ENCODE results near the gene OLFM1. TPM values are rescaled to one million over a fixed set of nuclear protein-coding genes. Genes with fewer than 3 reads are reported as not detected.
"Not testable (repeated sequence)": the region's sequence is repeated elsewhere in the genome, so short reads cannot be mapped to it uniquely, and the experiment has no call there.

The OLFM1 gene
- total RNA-seq, 4 donors from 2014 or later: 0.64 to 17.5 (median 10.9) TPM

DNA sequence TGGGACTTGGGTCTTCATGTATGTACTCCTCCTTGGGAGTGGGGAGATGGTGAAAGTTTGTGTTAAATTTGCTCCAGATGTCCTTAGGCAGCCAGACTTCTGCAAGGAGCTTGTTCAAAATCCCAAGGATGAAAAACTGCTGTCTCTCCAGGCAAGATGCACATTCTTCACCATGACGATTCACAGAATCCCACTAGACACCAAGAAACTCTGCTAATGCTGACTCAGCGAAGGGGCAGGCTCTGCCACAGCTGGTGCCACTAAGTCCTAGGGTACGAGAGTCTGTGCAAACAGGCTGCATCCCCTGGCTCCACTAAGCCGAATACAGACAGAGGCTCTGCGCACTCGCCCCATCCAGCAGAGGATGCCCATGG, 71.1 kb downstream of the OLFM1 start:
- H3K27ac ChIP-seq: no peak overlapping the region
- WGBS, 2 donors: 100% methylated on average over 2 of the region's 6 CpGs; no CpG with 5 or more reads in 1 of the 2 donors
- H3K27me3 ChIP-seq: peaks cover 0 to 60% (median 0%) of the 10 kb centered on the region in 4 donors
- TF ChIP-seq POLR2A (IDR thresholded peaks at IDR 0.05): no peak
- TF ChIP-seq, protein P1, sequence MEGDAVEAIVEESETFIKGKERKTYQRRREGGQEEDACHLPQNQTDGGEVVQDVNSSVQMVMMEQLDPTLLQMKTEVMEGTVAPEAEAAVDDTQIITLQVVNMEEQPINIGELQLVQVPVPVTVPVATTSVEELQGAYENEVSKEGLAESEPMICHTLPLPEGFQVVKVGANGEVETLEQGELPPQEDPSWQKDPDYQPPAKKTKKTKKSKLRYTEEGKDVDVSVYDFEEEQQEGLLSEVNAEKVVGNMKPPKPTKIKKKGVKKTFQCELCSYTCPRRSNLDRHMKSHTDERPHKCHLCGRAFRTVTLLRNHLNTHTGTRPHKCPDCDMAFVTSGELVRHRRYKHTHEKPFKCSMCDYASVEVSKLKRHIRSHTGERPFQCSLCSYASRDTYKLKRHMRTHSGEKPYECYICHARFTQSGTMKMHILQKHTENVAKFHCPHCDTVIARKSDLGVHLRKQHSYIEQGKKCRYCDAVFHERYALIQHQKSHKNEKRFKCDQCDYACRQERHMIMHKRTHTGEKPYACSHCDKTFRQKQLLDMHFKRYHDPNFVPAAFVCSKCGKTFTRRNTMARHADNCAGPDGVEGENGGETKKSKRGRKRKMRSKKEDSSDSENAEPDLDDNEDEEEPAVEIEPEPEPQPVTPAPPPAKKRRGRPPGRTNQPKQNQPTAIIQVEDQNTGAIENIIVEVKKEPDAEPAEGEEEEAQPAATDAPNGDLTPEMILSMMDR (IDR thresholded peaks at IDR 0.05): no peak
- H3K4me1 ChIP-seq: no peaks in the 10 kb centered on the region
- H3K4me3 ChIP-seq: no peak overlapping the region
- intact Hi-C loops (cut with DNase I): no loop called here
- H3K9me3 ChIP-seq: no peaks in the 10 kb centered on the region
- DNase-seq: no peak
- no peaks in the 10 kb centered on the region for H3K36me3 ChIP-seq

DNA sequence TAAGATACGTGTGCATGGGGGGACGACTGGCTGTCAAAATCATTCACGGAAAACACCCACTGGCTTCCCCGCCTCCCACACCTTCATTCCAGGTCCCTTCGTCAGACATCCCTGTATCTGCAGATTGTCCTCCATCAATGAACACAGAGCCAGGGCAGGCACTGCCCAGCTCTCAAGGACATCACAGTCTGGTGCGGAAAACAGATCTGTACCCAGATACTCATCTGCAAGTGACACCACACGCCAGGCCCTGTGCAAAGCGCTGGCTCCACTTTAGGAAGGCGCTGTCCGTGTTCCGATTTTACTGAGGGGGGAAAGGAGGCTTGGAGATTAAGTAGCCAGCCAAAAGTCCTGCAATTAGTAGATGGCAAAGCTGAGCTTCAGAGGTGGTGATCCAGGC, 72.3 kb downstream of the OLFM1 start:
- Histone ChIP-seq H3K27me3 (peaks cover 0 to 64% (median 0%) of the 10 kb centered on the region in 4 donors), H3K4me3 (no peak overlapping the region), H3K27ac (no peak overlapping the region), H3K36me3 (no peaks in the 10 kb centered on the region), H3K9me3 (no peaks in the 10 kb centered on the region), H3K4me1 (no peaks in the 10 kb centered on the region)
- WGBS, 2 donors: 76 to 80% methylated on average over 6 to 9 of the region's 11 CpGs
- intact Hi-C loops (cut with DNase I): no loop called here
- TF ChIP-seq POLR2A (IDR thresholded peaks at IDR 0.05): no peak
- no peak for DNase-seq

DNA sequence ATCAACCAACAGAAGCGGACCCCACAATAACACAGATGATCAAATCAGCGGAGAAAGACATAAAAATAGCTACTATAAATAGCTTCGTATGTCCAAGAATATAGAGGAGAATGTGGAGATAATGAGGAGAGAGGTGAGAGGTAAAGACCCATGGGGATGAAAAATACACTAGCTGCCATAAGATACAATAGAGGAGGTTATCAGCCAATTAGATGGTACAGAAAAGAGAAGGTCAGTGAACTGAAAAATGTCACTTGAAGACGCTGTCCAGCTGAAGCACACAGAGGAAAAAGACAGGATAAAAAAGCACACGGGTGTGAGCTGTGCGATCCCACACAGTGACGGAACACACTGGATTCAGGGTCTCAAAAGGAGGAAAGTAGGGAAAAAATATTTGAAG, 73.4 kb downstream of the OLFM1 start:
- H3K36me3 ChIP-seq: no peaks in the 10 kb centered on the region
- H3K27me3 ChIP-seq: peaks cover 0 to 64% (median 0%) of the 10 kb centered on the region in 4 donors
- H3K27ac ChIP-seq: no peak overlapping the region
- no peaks in the 10 kb centered on the region for H3K4me1 ChIP-seq
- 76 to 78% methylated on average over 7 of the region's 7 CpGs for WGBS, 2 donors
- no peaks in the 10 kb centered on the region for H3K9me3 ChIP-seq
- no peak for DNase-seq
- no peak overlapping the region for H3K4me3 ChIP-seq
- TF ChIP-seq POLR2A (IDR thresholded peaks at IDR 0.05): no peak
- TF ChIP-seq, protein P1 (IDR thresholded peaks at IDR 0.05): no peak
- intact Hi-C loops (cut with DNase I): no loop called here

DNA sequence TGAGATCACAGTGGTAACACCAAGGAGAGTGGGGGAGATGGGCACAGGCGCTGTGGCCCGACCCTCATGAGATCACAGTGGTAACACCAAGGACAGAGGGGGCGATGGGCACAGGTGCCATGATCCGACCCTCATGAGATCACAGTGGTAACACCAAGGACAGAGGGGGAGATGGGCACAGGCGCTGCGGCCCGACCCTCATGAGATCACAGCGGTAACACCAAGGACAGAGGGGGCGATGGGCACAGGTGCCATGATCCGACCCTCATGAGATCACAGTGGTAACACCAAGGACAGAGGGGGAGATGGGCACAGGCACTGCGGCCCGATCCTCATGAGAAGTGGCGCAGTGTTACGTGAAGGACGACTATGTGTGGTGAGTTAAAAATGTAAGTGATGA, 75.1 kb downstream of the OLFM1 start:
- H3K36me3 ChIP-seq; intact Hi-C loops (cut with DNase I); H3K4me3 ChIP-seq; H3K9me3 ChIP-seq; H3K27ac ChIP-seq; DNase-seq; H3K4me1 ChIP-seq: not testable (repeated sequence)
- 82 to 83% methylated on average over 11 to 15 of the region's 15 CpGs for WGBS, 2 donors
- H3K27me3 ChIP-seq: peaks cover 0 to 73% (median 0%) of the 10 kb centered on the region in 4 donors

DNA sequence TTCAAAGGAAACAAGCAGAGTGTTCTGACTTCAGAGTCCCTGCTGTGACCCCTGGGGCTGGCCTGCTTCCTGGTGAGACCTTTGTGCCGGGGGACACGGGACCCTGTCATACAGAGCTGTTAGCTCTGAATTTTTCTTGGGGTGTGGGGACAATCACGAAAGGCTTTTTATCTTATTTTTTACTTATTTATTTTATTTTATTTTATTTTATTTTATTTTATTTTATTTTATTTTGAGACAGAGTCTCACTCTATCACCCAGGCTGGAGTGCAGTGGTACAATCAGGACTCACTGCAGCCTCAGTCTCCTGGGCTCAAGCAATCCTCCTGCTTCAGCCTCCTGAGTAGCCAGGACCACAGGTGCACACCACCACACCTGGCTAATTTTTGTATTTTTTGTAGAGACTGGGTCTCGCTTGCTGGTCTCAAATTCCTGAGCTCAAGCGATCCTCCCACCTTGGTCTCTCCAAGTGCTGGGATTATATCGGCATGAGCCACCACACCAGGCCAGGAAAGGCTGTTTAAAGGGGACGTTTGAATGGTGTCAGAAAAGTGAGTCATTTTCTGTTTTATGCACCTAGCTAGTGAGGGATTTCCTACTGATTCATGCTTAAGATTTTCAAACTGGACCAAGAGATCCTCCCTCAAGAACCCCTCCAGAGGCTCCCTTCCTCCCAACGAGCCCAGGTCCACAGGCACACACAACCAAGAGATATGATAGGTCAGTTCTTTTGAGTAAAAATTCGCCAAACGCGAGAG, 75.7 kb downstream of the OLFM1 start:
- H3K27me3 ChIP-seq: peaks cover 0 to 74% (median 0%) of the 10 kb centered on the region in 4 donors
- no peak overlapping the region for H3K27ac ChIP-seq
- H3K4me1 ChIP-seq: no peaks in the 10 kb centered on the region
- WGBS, 2 donors: 60 to 62% methylated on average over 8 to 10 of the region's 11 CpGs
- intact Hi-C loops (cut with DNase I): no loop called here
- no peak for DNase-seq
- H3K9me3 ChIP-seq: no peaks in the 10 kb centered on the region
- no peaks in the 10 kb centered on the region for H3K36me3 ChIP-seq
- H3K4me3 ChIP-seq: no peak overlapping the region
- TF ChIP-seq POLR2A (IDR thresholded peaks at IDR 0.05): no peak
- TF ChIP-seq, protein P1 (IDR thresholded peaks at IDR 0.05): no peak

DNA sequence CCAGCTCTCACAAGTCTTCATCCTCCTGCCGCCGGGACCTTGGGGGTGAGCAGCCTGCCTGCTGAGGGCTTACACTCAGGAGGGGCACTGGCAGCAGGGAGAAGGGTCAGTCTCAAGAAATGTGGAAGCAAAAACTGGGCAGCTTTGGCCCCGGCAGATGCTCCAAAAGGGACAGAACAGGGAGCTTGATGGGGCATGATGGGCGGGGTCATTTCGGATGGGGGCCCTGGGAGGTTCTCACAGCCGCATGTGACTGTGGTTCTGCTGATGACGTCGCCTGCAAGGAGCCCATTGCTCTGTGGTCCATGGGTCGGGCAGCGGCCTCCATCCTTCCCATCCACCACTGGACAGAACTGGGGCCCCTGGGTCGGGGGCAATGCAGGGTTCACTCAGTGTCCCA, 76.6 kb downstream of the OLFM1 start:
- TF ChIP-seq POLR2A (IDR thresholded peaks at IDR 0.05): no peak
- TF ChIP-seq, protein P1 (IDR thresholded peaks at IDR 0.05): no peak
- H3K9me3 ChIP-seq: no peaks in the 10 kb centered on the region
- no peak overlapping the region for H3K27ac ChIP-seq
- no peaks in the 10 kb centered on the region for H3K4me1 ChIP-seq
- no peak overlapping the region for H3K4me3 ChIP-seq
- DNase-seq: no peak
- H3K27me3 ChIP-seq: peaks cover 0 to 74% (median 0%) of the 10 kb centered on the region in 4 donors
- intact Hi-C loops (cut with DNase I): no loop called here
- 70 to 73% methylated on average over 3 to 5 of the region's 11 CpGs for WGBS, 2 donors
- no peaks in the 10 kb centered on the region for H3K36me3 ChIP-seq

All from esophagus squamous epithelium (tissue), 5 donors.